ENCODE data around the gene GABRD. TPM values are rescaled to one million over a fixed set of nuclear protein-coding genes. Genes with fewer than 3 reads are reported as not detected.

Gene GABRD
- total and polyA plus RNA-seq, 2 donors (not counting 3 experiments of a cell fraction or from before 2014, with no cell fraction given), result not detected

- BruUV-seq (replicated peaks), result no TSS peak
- FAIRE-seq (no peak), DNase-seq (ENCODE audit: low read depth, low spot score) (no peak)
- Histone ChIP-seq H3K4me3 (replicated peaks in 1 of 3; ENCODE audit: insufficient read depth in 1 of 3, low read depth in 1 of 3, low read length in 3 of 3) (no peak overlapping the region), H3K27me3 (ENCODE audit: control insufficient read depth in 2 of 2, insufficient read depth in 2 of 2, low read length in 2 of 2) (peaks cover 5 to 17% of the 10 kb centered on the region in 2 experiments), H3K79me2 (ENCODE audit: control insufficient read depth, insufficient read depth, low read length) (no peaks in the 10 kb centered on the region), H3K27ac (ENCODE audit: insufficient read depth, low read depth, low read length) (no peak overlapping the region), H3K9me1 (replicated peaks; ENCODE audit: control insufficient read depth, extremely low read depth, insufficient read depth, low read length) (no peaks in the 10 kb centered on the region), H3K36me3 (ENCODE audit: control insufficient read depth in 2 of 2, extremely low read depth in 1 of 2, insufficient read depth in 2 of 2, low read length in 2 of 2) (no peaks in the 10 kb centered on the region), H3K4me2 (ENCODE audit: insufficient read depth, low read length) (no peak overlapping the region), H3K4me1 (ENCODE audit: control insufficient read depth, extremely low read depth, insufficient read depth, low read length) (no peaks in the 10 kb centered on the region), H2AFZ (ENCODE audit: low read depth, low read length) (no peak overlapping the region), H3K9ac (replicated peaks; ENCODE audit: extremely low read depth, insufficient read depth, low read length) (no peak overlapping the region), H4K20me1 (replicated peaks; ENCODE audit: control insufficient read depth, extremely low read depth, insufficient read depth, low read length) (no peaks in the 10 kb centered on the region), H3K9me3 (replicated peaks; ENCODE audit: control insufficient read depth, insufficient read depth, low read length) (no peaks in the 10 kb centered on the region)
- TF ChIP-seq MAX (IDR thresholded peaks at IDR 0.05; ENCODE audit: insufficient read depth, insufficient read length) (no peak), MYC (IDR thresholded peaks at IDR 0.05; ENCODE audit: low read depth, low read length) (no peak), FOS (IDR thresholded peaks at IDR 0.05; ENCODE audit: borderline replicate concordance, insufficient read depth, low read length) (no peak), GATA2 (IDR thresholded peaks at IDR 0.05; ENCODE audit: insufficient read depth, insufficient read length, low read depth, low read length) (no peak), EZH2 (IDR thresholded peaks at IDR 0.05; ENCODE audit: borderline replicate concordance, low read depth, low read length, severe bottlenecking) (no peak), POLR2AphosphoS5 (IDR thresholded peaks at IDR 0.05; ENCODE audit: insufficient read depth, low read depth, low read length) (no peak), POLR2A (IDR thresholded peaks at IDR 0.05; ENCODE audit: low read depth, low read length) (no peak), JUN (IDR thresholded peaks at IDR 0.05; ENCODE audit: borderline replicate concordance, insufficient read depth, insufficient read length, low read depth) (no peak), CTCF (IDR thresholded peaks at IDR 0.05; ENCODE audit: extremely low read depth in 1 of 2, insufficient read depth in 1 of 2, low read depth in 1 of 2, low read length in 2 of 2) (no peak)
- intact Hi-C loops (cut with micrococcal nuclease), result no loop called here
- ChIA-PET POLR2A (no interaction called here), CTCF (no interaction called here)
- dilution Hi-C loops (cut with MboI; ENCODE audit: extremely low pct_ligation_motif_present, low sequenced_read_pairs), result no loop called here
Measured at GRCh38 chr1:2001773-2002411, 17.3 kb upstream of the GABRD start.

All from endothelial cell of umbilical vein (primary cell).